NCI-H2196 treated with DMSO at 0.1 percent for 48 hours (cell line): ENCODE data around the gene RRAS2.
"Not testable (repeated sequence)": the region's sequence is repeated elsewhere in the genome, so short reads cannot be mapped to it uniquely, and the experiment has no call there.

Experiments used
- DNase-seq: peaks from one replicate; lab custom pipeline; 2025; ENCODE audit not compliant: unreplicated experiment; lab: John Stamatoyannopoulos, UW

The RRAS2 gene

DNA sequence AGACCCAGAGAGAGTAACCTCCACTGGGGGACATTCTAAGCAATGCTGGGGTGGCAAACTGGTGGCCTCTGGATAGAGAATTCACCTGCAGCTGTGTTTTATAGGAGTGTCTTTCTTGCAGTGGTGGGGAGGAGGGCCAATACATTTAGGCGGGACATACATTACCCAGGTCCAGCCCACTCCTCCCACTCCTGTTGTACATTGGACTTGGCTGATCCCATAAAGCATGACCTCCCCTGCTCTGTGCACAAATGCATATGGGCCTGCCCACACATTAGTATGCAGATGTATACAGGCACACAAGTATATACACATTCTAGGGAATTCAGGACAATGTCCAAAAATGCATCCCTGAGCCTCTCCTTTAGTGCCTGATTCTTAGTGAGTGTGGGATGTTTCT is 99.1 kb downstream of the RRAS2 start:
- DNase-seq: no peak

GRCh38 chr11:14259186-14259784 is 99.7 kb downstream of the RRAS2 start:
- DNase-seq: no peak

- DNase-seq: no peak
Measured at GRCh38 chr11:14258221-14258935, 100.6 kb downstream of the RRAS2 start.

GRCh38 chr11:14255238-14255534 is 103.8 kb downstream of the RRAS2 start:
- DNase-seq: no peak

DNA sequence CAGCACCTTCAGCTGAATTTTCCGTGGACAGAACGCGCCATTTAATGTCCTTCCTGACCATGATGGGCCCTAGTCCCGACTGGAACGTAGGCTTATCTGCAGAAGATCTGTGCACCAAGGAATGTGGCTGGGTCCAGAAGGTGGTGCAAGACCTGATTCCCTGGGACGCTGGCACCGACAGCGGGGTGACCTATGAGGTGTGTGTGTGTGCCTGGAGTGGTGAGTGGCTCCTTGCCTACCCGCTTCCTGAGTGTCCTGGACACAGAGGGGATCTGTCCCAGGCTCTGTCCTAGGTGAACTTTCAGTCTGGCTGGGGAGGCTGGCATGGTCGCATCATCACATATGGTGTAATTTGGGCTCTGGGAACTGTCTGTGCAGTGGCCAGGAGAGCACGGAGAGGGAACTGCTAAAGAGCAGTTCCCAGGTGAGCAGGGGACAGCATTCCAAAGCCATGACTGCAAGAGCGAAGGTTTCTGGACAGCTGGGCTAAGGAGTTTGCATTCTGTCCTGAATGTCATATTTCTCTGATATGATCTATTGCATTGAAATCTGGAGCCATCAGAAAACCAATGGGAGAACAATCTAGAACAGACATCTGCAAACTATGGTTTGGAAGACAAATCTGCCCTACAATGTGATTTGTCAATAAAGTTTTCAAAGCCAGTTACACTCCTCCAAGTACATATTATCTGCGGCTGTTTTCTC is 104.3 kb downstream of the RRAS2 start:
- DNase-seq: no peak

- no peak for DNase-seq
Measured at GRCh38 chr11:14253840-14254239, 105.1 kb downstream of the RRAS2 start.

DNA sequence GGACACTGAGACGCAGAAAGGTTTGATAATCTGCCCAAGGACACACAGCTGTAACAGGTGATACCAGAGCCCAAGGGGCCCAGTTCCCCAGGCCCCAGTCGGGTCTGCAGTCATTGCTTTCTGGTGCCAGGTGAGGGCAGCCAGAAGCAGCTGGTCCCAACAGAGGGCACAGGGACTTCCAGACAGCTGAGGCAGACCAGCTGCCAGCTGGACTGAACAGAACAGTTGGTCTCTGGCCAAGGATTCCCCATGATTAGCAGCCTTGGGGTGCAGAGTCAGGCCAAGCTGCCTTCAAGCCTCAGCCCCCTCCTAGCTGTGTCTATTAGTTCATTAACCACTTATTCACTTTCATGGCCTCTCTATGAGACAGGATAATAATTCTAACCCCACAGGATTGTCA is 105.6 kb downstream of the RRAS2 start:
- no peak for DNase-seq

GRCh38 chr11:14252501-14252900 is 106.5 kb downstream of the RRAS2 start:
- DNase-seq: not testable (repeated sequence)

GRCh38 chr11:14251754-14252153 is 107.2 kb downstream of the RRAS2 start:
- no peak for DNase-seq

DNA sequence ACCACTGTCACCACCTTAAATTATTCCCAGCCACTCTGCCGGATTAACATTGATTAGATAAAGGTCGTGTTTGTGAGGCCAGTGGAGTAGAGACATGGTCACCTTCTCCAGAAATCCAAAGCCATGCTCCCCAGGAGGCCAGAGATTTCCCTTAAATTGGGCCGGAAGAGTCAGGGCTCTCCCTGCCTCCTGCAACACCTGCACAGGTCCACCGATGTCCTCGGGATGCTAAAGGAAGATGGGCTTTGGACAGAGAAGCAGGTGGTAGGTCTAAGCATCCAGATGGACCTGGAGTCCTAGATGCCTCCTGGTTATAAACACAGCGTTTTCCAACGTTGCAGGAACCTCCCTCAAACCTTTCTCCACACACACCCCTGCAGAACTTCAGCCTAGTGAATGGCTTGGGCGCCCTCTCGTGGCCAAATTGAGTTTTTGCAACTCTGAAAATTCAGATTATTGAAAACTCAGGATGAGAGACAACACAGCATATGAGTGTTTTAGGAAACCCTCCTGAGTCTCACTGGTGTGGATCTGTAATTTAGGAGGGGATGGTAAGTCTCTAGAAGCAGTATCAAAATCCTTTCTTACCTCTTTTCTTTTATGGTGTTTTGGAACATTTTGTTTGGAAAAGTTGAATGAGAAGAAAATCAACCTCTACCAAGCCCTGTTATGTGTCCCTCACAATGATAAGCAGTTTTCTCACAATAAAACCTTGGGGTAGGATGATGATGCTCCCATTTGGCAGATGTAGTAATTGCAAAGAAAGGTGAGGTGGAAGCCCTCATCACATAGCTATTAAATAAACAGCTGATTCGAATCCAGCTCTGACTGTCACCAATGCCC is 109.6 kb downstream of the RRAS2 start:
- peak; percentile 29 for DNase-seq

- DNase-seq: no peak
Measured at GRCh38 chr11:14248580-14248981, 110.4 kb downstream of the RRAS2 start.

DNA sequence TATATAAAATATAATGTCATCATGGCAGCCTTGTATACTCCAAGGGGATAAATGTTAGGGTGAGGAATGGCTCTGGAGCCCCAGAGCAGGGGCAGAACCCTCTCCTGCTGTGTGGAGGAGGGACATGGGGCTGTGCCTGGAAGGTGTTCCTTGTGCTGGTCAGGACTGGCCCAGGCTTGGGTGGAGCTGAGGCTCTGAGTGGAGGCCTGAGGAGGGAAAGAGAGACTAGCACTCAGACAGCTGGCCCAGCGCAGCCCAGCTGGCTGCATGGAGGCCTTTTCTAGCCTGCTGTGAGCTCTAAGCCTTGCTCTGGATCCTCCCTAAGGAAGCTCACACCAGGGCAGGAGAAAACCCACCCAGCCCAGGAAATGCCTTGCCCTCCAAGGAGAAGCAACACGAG is 113.5 kb downstream of the RRAS2 start:
- DNase-seq: no peak

DNA sequence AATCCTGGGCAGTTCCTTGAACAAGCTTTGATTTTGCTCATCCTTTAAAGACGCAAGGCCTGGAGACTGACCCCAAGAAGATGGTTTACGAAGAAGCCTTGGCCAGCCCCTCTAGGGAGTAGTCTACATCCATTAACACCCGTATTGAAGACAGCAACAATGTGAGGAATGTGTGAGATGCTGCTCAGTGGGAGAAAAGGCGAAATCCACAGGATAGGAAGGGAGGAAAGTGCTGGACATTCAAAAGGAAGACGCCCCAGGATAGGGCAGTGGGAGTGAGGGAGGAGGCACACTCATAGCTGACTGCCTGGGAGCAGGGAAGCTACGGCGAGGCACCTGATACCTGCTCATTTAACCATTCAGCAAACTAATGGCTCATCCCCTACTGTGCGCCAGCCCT is 114.1 kb downstream of the RRAS2 start:
- no peak for DNase-seq

DNA sequence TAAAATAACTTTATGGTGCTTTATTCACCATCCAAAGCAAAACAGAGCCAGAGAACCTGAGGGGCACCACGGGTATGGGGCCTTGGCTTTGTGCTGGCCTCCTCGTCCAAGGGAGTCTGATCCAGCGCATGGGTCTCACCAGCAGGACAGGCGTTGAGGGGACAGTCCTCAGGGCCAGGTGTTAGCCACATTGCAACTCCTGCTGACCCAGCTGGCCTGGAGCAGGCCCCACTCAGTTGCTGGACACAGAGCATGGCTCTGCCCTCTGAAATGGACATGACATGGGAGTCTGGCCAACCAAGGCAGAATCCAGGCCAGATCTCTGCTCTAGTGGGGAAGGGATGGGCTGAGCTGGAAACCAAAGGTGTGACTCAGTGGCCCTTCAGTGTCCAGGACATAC is 116.2 kb downstream of the RRAS2 start:
- DNase-seq: no peak

- no peak for DNase-seq
Measured at GRCh38 chr11:14242187-14242586, 116.8 kb downstream of the RRAS2 start.

DNA sequence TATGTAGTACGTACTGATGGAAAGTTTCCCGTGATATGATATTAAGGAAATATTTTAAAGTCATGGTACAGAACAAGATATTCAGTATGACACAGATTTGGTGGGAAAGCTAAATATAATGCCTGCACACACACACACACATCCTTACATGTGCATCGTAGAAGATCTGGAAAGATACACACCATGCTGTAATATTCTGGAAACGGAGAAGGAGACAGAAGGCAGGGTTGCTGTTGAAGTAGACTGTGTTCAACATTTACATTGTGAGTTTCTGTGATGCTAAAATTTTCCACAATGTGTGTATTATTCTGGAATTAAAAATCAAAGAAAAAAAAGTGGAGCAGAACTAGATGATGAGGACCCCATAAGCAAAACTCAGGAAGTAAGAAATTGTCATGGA is 118.0 kb downstream of the RRAS2 start:
- no peak for DNase-seq

DNA sequence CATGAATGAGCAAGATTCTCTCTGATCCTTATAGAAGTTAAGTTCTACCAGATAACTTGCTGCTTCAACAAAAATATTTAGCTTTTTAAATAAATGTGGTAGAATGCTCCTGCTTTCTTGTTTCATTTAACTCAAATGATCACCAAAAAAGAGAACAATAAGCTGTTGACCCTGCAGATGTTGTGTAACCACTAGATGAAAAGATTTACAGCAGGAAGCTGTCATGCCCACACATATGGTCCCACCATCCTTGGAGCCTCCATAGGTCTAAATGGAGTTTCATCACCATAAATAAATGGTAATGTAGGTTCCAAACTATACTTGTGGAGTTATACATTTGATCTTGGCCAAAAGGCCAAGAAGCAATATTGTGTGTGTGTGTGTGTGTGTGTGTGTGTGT is 118.8 kb downstream of the RRAS2 start:
- no peak for DNase-seq

DNA sequence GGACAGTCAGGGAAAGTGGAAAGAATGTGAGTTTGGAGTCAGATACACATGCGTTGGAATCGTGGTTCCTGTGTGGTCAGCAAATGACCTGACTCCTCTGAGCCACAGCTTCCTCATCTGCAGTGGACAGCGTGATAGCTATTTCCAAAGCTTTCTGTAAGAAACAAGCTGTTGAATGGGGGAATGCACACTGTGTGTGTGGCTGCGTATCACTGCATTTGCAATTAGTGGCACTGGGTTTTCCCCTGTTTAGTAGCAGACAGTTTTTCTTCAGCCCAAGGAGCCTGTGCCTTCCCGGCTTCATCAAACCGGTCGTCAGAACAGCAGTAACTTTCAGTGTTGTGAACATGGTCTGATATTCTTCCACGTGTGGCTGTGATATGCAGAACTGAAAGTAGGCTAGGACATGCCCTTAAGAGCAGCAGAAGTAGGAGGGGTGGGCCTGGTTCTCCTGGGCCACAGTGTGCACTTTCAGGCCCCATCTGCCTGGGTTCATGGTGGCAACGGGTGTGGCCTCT is 121.5 kb downstream of the RRAS2 start:
- DNase-seq: no peak

- no peak for DNase-seq
Measured at GRCh38 chr11:14235701-14236100, 123.3 kb downstream of the RRAS2 start.

GRCh38 chr11:14234446-14234845 is 124.5 kb downstream of the RRAS2 start:
- DNase-seq: no peak

DNA sequence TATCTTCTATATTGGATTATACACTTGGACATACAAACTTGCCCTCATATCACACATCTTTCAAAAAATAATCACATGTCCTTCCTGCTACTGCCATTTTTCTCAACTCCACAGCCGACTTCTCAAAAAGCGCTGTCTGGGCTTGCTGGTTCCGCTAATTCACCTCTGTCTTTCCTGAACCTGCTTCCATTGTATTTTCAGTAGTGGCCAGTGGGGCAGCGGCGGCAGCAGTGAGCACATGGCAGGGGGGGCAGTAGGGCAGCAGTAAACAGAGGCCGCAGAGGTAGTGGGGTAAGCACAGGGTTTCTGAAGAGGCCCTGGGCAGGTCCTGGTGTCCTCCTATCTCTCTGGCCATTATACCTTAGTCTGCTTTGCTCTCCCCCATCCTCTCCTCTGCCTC is 126.3 kb downstream of the RRAS2 start:
- DNase-seq: no peak
